ENCODE results near the gene VTI1A. TPM values are rescaled to one million over a fixed set of nuclear protein-coding genes. Genes with fewer than 3 reads are reported as not detected.

VTI1A gene
- total RNA-seq, 1 donor from 2014 or later: 35.2 TPM

DNA sequence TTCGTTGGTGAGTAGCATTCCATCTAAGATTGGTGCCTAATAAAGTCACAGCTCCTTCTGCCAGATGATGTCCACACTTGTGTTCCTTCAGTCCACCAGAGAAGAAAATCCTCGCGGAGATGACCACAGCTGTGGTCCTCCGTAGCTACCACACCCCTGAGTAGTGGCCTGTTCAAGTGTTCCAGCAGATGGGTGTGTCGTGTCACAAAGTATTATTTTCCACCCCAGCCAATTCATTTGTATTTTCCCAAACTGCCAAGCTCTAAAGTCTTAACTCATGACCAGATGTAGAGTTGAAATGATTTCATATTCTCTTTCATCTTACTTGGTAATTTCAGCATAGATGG, 251.8 kb downstream of the VTI1A start:
- Mint-ChIP-seq H3K4me3 (no peak overlapping the region), H3K27ac (no peak overlapping the region), H3K27me3 (no peaks in the 10 kb centered on the region), H3K36me3 (ENCODE audit: low read depth) (no peaks in the 10 kb centered on the region), H3K9me3 (no peaks in the 10 kb centered on the region), H3K4me1 (no peaks in the 10 kb centered on the region)
- intact Hi-C loops (cut with micrococcal nuclease): no loop called here
- no peak for DNase-seq

DNA sequence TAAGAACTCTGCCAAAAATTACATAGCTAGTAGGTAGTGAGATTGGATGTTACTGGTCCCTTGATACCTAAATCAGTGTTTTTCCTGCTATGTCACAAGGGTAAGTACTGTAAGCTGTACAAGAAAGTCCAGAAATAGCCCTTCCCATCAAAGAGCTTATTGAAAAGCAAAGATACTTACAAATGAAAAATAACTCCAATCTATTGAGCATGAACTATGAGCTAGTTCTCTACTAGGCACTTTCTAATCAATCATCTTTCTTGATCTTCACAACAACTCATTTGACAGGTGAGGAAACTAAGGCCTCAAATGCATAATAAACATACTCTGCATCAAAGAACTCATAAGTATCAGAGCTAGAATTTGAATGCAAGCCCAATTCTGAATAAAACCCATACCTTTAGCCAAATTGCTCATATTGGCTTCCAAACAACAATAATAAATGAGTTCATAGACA, 253.2 kb downstream of the VTI1A start:
- Mint-ChIP-seq H3K36me3 (ENCODE audit: low read depth) (no peaks in the 10 kb centered on the region), H3K9me3 (no peaks in the 10 kb centered on the region), H3K4me1 (no peaks in the 10 kb centered on the region), H3K4me3 (no peak overlapping the region), H3K27me3 (no peaks in the 10 kb centered on the region), H3K27ac (no peak overlapping the region)
- intact Hi-C loops (cut with micrococcal nuclease): no loop called here
- DNase-seq: no peak

DNA sequence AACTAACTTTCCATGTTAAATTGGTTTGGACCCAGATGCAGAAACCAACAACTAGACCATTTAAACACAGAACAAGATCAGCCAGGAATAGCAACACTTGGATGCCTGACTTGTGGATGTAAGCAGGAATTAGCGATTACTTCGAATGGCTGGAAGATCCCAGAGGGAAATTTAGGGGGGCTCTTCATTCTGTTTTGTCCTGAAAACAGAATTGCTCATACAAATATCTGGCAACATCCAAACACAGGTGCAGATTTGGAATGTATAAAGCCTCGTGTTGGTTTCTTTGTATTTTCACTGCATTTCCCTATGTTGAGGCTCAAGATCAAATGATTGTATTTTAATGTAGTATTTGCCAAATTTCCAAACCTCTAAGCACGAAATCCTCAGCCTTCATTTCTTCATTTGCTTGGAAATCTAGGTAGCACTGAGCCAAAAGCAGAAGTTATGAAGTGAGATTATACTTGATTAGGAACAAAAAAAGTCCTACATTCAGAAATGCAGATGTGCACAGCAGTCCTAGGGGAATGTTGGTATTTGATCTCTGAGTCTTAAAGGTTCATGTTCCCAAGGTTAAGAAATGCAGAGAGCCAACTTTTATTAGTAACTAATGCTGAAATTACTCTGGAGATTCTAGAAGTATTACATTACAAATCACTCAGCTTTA, 254.3 kb downstream of the VTI1A start:
- Mint-ChIP-seq H3K27me3 (no peaks in the 10 kb centered on the region), H3K4me1 (no peaks in the 10 kb centered on the region), H3K36me3 (ENCODE audit: low read depth) (no peaks in the 10 kb centered on the region), H3K4me3 (no peak overlapping the region), H3K27ac (no peak overlapping the region), H3K9me3 (no peaks in the 10 kb centered on the region)
- DNase-seq: no peak
- intact Hi-C loops (cut with micrococcal nuclease): no loop called here

DNA sequence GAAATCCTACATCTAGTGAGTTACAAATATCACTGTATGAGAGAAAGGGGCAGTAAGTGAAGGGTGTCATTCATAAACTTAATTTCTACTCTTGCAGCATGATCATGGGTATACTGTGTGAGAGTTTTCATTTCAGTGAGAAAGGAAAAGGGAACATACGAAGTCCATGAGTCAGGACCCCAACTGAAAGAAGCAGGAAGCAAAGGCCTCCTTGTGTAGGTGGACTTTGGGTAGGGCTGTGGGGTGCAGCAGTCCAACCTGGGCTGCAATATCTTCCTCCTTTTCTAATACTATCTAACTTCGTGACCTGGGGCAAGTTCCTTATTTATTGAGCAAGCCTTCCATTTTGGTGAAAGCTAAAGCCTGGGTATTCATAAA, 254.9 kb downstream of the VTI1A start:
- Mint-ChIP-seq H3K4me1 (peaks cover 2% of the 10 kb centered on the region), H3K9me3 (no peaks in the 10 kb centered on the region), H3K36me3 (ENCODE audit: low read depth) (no peaks in the 10 kb centered on the region), H3K27ac (no peak overlapping the region), H3K27me3 (no peaks in the 10 kb centered on the region), H3K4me3 (no peak overlapping the region)
- DNase-seq: no peak
- intact Hi-C loops (cut with micrococcal nuclease): no loop called here

DNA sequence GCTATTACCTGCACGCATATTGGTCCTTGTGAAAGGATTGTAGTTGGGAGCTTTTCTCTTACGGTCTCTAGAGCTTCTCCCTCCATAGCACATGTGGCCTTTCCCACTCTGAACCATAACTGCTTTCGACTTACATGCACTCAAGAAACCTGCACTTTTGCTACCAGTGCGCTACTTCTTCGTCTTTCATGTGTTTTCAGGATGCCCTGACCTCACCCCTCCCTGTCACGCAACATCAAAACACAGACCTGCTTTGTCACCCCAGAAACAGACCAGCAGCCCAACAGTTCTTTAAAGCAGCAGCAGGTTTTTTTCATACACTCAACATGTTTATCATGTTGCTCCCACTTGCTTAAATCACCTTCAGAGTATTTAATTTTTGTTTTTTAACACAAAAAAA, 259.6 kb downstream of the VTI1A start:
- DNase-seq: no peak
- Mint-ChIP-seq H3K9me3 (no peaks in the 10 kb centered on the region), H3K4me1 (peaks cover 2% of the 10 kb centered on the region), H3K36me3 (ENCODE audit: low read depth) (peaks cover 1% of the 10 kb centered on the region), H3K27me3 (no peaks in the 10 kb centered on the region), H3K4me3 (no peak overlapping the region), H3K27ac (no peak overlapping the region)
- intact Hi-C loops (cut with micrococcal nuclease): no loop called here

DNA sequence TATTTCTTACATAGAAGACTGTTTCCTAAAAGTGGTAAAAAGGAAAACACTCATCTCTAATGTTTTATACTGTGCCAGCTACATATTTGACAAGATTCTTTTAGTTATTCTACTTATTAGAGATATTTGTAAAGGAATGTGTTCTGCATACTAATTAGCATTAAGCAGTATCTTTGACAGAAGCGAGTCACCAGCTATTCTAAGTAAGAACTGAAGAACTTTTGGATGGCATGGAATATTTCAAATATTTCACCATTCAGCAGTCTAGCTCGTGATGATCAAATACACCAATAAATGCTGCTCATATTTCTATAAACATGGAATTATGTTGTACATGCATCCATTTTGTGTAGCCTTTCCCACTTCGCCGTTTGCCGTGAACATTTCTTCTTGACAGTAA, 261.4 kb downstream of the VTI1A start:
- Mint-ChIP-seq H3K27me3 (no peaks in the 10 kb centered on the region), H3K27ac (no peak overlapping the region), H3K9me3 (no peaks in the 10 kb centered on the region), H3K36me3 (ENCODE audit: low read depth) (peaks cover 1% of the 10 kb centered on the region), H3K4me1 (peaks cover 2% of the 10 kb centered on the region), H3K4me3 (no peak overlapping the region)
- intact Hi-C loops (cut with micrococcal nuclease): no loop called here
- DNase-seq: no peak

DNA sequence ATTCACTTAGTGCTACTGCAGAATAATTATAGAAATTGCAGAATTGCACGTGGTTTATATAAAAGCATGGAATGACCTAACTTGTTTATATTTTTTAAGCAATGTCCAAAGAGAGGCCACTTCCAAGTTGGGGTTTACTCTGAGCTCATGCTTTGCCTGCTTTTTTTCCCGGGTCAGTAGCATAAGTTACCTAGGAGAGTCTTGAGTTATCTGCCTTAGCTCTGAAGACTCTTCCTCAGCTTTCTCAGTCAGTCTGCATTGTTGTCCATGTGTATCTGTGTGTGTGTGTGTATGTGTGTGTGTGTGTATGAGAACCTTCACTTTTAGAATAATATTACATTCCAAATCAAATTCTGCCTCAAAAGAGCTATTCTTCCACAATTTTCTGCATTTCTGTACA, 263.5 kb downstream of the VTI1A start:
- DNase-seq: no peak
- no peak overlapping the region for H3K4me3 Mint-ChIP-seq
- no peak overlapping the region for H3K27ac Mint-ChIP-seq
- H3K4me1 Mint-ChIP-seq: peaks cover 2% of the 10 kb centered on the region
- H3K9me3 Mint-ChIP-seq: no peaks in the 10 kb centered on the region
- peaks cover 1% of the 10 kb centered on the region for H3K36me3 Mint-ChIP-seq (ENCODE audit: low read depth)
- intact Hi-C loops (cut with micrococcal nuclease): no loop called here
- no peaks in the 10 kb centered on the region for H3K27me3 Mint-ChIP-seq

DNA sequence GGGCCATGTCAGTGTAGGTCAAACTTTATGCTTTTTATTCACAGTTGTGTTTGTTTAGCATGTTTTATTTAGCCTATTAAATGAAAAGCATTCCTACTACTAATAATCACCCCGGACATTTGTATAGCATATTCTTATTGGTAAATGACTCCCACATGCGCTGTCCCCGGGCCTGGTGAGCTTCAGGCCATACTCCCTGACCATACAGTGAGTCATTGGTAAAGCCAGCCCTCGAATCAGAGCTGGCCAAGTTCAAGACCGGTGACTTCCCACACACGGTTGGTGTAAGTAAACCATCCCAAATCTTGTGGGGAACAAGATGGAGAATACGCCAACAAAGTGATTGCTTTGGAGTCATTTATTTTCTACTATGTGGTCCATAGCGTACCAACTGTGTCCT, 264.4 kb downstream of the VTI1A start:
- intact Hi-C loops (cut with micrococcal nuclease): no loop called here
- Mint-ChIP-seq H3K36me3 (ENCODE audit: low read depth) (peaks cover 4% of the 10 kb centered on the region), H3K27me3 (no peaks in the 10 kb centered on the region), H3K4me1 (peaks cover 2% of the 10 kb centered on the region), H3K9me3 (no peaks in the 10 kb centered on the region), H3K27ac (no peak overlapping the region), H3K4me3 (no peak overlapping the region)
- no peak for DNase-seq

DNA sequence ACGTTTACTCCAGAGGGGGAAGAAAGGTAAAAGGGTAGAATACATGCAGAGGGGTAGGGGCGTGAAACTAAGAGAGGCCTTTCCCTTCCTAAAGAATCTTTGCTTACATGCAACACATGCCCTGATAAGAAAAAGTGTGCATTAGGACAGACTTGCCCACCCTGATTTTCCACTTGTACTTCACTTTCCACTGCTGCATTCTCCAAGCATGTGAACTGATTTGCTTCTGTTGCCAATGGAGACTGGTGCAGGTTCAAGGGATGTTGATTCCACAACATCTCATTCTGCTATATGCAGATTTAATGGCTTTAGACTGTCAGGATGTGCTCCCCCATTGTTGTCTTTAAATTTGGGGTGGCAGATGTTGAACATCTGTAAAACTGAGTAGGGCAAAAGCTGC, 265.5 kb downstream of the VTI1A start:
- Mint-ChIP-seq H3K27ac (no peak overlapping the region), H3K9me3 (no peaks in the 10 kb centered on the region), H3K36me3 (ENCODE audit: low read depth) (peaks cover 4% of the 10 kb centered on the region), H3K4me3 (no peak overlapping the region), H3K4me1 (no peaks in the 10 kb centered on the region), H3K27me3 (no peaks in the 10 kb centered on the region)
- intact Hi-C loops (cut with micrococcal nuclease): no loop called here
- DNase-seq: no peak

DNA sequence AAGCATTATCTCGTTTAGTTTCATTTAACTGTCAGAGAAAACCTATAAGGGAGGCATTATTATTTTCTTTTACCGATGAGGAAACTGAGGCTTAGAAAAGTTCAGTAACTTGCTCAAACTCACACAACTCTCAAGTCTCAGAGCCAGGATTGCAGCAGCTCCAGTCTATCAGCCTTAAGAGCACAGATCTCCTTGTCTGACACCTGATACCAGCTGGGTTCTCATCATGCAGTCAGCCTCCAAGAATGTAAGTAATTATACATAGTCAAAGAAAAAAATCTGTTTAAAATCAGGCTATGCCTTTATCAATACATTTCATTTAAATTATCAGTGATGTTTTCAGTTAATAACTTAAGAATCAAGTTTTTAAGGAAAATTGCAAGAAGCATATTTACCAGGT, 266.4 kb downstream of the VTI1A start:
- peaks cover 4% of the 10 kb centered on the region for H3K36me3 Mint-ChIP-seq (ENCODE audit: low read depth)
- intact Hi-C loops (cut with micrococcal nuclease): no loop called here
- no peak overlapping the region for H3K27ac Mint-ChIP-seq
- H3K4me3 Mint-ChIP-seq: no peak overlapping the region
- no peaks in the 10 kb centered on the region for H3K9me3 Mint-ChIP-seq
- DNase-seq: no peak
- no peaks in the 10 kb centered on the region for H3K4me1 Mint-ChIP-seq
- H3K27me3 Mint-ChIP-seq: no peaks in the 10 kb centered on the region

DNA sequence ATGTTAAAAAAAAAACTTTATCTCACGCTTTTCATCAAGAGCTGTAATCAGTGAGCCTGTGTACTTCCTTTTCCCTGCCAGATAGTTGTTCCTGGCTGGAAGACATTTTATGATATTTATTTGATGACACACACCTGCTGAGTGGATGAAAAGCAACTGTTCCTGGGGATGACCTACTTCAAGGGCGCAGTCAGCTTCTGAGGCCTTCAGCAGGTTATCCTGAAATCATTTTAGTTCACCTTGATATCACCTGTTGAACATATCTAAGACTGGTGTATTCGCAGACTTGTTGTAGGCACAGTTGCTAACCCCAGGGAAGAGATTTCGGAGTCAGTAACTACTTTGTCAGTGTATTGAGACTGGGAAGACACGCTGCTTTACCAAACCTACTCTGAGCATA, 268.6 kb downstream of the VTI1A start:
- H3K4me3 Mint-ChIP-seq: no peak overlapping the region
- H3K27me3 Mint-ChIP-seq: no peaks in the 10 kb centered on the region
- no peak overlapping the region for H3K27ac Mint-ChIP-seq
- peaks cover 2% of the 10 kb centered on the region for H3K36me3 Mint-ChIP-seq (ENCODE audit: low read depth)
- H3K4me1 Mint-ChIP-seq: no peaks in the 10 kb centered on the region
- DNase-seq: no peak
- intact Hi-C loops (cut with micrococcal nuclease): no loop called here
- no peaks in the 10 kb centered on the region for H3K9me3 Mint-ChIP-seq

DNA sequence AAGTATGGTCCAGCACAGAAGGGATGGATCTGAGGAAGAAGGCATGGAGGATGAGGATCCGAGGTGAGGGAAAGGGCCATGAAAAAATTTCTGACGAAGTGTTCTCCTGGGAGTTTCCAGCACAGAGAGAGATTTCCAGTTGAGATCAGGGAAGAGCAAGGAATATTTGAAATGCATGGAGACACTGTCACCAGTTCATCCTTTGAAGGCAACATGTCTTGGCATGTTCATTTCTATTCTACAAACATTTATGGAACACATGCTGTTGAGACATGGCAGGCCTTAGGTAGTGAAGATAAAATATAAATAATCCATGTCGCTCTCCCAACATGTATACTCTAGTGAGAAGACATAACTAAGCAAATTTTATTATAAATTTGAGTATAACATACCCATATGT, 269.1 kb downstream of the VTI1A start:
- Mint-ChIP-seq H3K9me3 (no peaks in the 10 kb centered on the region), H3K27me3 (no peaks in the 10 kb centered on the region), H3K27ac (no peak overlapping the region), H3K4me1 (no peaks in the 10 kb centered on the region), H3K4me3 (no peak overlapping the region), H3K36me3 (ENCODE audit: low read depth) (peaks cover 2% of the 10 kb centered on the region)
- DNase-seq: no peak
- intact Hi-C loops (cut with micrococcal nuclease): no loop called here

DNA sequence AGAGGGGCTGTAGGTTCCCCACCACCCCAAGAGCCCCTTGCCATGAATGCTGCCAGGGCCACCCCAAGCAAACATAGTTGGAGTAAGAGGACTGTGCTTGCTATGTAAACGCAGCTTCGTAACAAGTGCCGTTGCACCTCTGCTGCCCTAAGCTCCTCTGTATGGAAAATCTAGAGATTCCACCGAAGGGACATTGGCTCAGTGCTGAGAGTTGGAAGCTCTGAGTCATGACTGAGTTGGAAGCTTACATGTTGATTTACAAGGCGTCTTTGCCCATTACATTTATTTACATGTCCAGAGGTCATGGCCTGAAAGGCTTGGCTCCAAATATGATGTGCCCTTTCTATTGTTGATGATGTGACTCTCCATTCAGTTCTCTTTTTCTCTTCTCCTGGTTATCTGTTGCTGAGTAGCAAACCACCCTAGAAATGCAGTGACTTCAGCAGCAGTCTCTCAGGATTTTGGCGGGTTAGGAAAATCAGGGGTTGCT, 270.0 kb downstream of the VTI1A start:
- Mint-ChIP-seq H3K27ac (no peak overlapping the region), H3K4me3 (no peak overlapping the region), H3K4me1 (no peaks in the 10 kb centered on the region), H3K9me3 (no peaks in the 10 kb centered on the region), H3K27me3 (no peaks in the 10 kb centered on the region), H3K36me3 (ENCODE audit: low read depth) (peaks cover 2% of the 10 kb centered on the region)
- intact Hi-C loops (cut with micrococcal nuclease): no loop called here
- DNase-seq: no peak

DNA sequence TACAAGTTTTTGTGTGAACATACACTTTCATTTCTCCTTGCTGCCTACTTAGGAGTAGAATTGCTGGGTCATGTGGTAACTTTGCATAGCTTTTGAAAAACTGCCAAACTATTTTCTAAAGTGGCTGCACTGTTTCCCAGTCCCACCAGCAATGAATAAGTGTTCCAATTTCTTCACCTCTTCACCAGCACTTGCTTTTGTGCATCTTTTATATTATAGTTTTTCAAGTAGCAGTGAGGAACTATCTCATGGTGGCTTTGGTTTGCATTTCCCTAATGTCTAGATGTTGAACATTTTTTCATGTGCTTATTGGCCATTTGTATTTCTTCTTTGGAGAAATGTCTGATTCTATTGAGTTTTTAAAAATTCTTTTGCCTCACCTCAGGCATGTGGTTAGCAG, 273.2 kb downstream of the VTI1A start:
- Mint-ChIP-seq H3K4me1 (no peaks in the 10 kb centered on the region), H3K27me3 (no peaks in the 10 kb centered on the region), H3K4me3 (no peak overlapping the region), H3K9me3 (no peaks in the 10 kb centered on the region), H3K36me3 (ENCODE audit: low read depth) (peaks cover 2% of the 10 kb centered on the region), H3K27ac (no peak overlapping the region)
- intact Hi-C loops (cut with micrococcal nuclease): no loop called here
- no peak for DNase-seq

DNA sequence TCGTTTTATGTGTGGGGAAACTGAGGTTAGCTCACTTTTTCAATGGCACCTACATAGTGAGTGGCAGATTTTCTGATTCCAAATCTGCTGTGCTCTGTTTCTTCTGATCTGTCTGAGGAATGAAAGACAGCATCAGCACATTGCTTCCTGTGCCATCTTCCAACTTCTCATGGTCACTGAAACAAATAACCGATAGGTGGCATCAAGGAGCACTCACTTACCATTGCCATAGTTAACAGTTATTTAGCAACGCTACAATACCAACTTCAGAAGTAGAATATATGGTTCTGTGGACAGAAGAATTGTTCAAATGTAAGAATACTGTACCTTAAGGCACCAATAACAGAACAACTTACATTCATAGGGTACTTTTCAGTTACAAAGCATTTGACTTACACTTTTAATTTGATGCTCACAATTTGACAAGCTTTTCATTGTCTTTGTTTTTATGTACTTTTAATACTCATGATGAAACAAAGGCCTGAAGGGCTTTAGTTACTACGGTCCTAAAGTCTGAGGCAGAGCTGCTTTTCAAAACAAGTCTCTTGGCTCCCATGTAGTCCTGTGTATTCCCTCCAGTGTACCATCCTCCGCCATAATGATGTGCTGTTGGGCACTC, 274.2 kb downstream of the VTI1A start:
- DNase-seq: peak; percentile 65
- Mint-ChIP-seq H3K27ac (no peak overlapping the region), H3K36me3 (ENCODE audit: low read depth) (no peaks in the 10 kb centered on the region), H3K9me3 (no peaks in the 10 kb centered on the region), H3K27me3 (no peaks in the 10 kb centered on the region), H3K4me3 (no peak overlapping the region), H3K4me1 (no peaks in the 10 kb centered on the region)
- intact Hi-C loops (cut with micrococcal nuclease): no loop called here
